AG04450 (cell line): ENCODE data around the gene BEAN1. TPM values are rescaled to one million over a fixed set of nuclear protein-coding genes. Genes with fewer than 3 reads are reported as not detected.

Experiments
- CTCF ChIA-PET: fragments of 300-600, 350-600 bp; formaldehyde crosslinking; extraction: SDS; loops from one replicate; lab custom pipeline; 2022; ENCODE audit warnings: antibody characterized with exemption, inconsistent platforms; lab: Charles Lee
- POLR2A ChIA-PET: fragments of 350-600 bp; formaldehyde crosslinking; extraction: SDS; loops from one replicate; lab custom pipeline; 2021; ENCODE audit warnings: antibody characterized with exemption, inconsistent platforms; lab: Yijun Ruan, JAX
- DNase-seq: peaks from one replicate; pipeline ENCODE4 v3.0.0-alpha.2; 2011; ENCODE audit warnings: low read depth, low spot score
- H3K27ac ChIP-seq: one replicate; pipeline ENCODE4 v1.5.1; 2012; ENCODE audit warnings: low read depth, low read length, control low read depth
- H3K27me3 ChIP-seq: one replicate; pipeline ENCODE4 v1.6.0; 2012; ENCODE audit warnings: low read length; ENCODE audit not compliant: control insufficient read depth, insufficient read depth
- H3K4me3 ChIP-seq: 2 replicates; pipeline ENCODE4 v1.5.1; 2011; ENCODE audit warnings: mild to moderate bottlenecking, low read depth, low read length, control low read depth
- H3K9me3 ChIP-seq: 2 replicates; pipeline ENCODE4 v1.5.1; 2012; ENCODE audit warnings: low read length; ENCODE audit not compliant: control insufficient read depth, insufficient read depth
- polyA minus RNA-seq: library from RNA; depleted of rRNA, polyadenylated mRNA; stranded (reverse); fragments of >200 nt; gene quantifications from 2 replicates; pipeline ENCODE4 v1.2.3, GENCODE V29; 2011; rRNA and poly(A)+ RNA removed
- polyA plus RNA-seq: library from polyadenylated mRNA; depleted of rRNA; stranded (reverse); fragments of >200 nt; gene quantifications from 2 replicates; pipeline ENCODE4 v1.2.3, GENCODE V29; 2011; rRNA removed
- TF ChIP-seq, protein P1 (sequence below): IDR thresholded peaks from 2 replicates; pipeline ENCODE4 v1.5.1; 2011; ENCODE audit warnings: low read depth, low read length, control low read depth, inconsistent platforms

BEAN1 gene
- not detected in 2 replicates for polyA plus RNA-seq
- polyA minus RNA-seq = not detected in 2 replicates

DNA sequence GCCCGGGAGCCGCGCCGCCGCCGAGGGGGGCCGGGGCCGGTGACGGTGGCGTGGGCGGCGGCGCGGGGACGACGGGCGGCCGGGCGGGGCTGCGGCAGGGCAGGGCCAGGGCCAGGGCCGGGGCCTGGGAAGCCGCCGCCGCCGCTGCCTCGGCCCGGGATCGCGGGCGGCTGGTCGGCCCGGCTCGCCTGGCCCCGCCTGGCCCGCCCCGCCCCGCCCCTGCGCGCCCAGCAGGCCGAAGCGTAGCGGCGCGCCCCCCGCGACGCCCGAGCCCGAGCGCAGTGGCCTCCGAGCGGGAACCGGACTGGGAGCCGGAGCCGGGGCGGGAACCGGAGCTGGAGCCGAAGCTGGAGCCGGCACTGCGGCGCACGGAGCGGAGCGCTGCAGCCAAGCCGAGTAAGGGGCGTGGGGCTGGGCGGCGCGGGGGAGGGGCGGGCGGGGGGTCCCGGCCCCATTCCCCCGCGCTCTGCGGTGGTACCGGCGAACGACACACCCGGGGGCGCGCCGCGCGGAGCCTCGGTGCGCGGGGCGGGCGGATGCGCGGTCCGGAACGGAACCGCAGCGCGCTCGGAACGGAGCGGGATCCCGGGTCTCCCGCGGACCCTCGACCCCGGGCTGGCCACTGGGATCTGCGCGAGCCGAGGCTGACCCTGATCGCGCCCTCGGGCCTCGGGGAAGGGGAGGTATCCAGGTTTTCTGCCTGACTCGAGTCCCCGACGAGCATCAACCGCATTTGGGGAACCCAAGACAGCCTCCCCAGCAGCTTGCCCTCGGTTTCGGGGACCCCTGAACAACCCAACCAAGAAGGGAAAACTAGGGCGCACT, at the start of gene BEAN1:
BEAN1 (plus strand) TSS at position 260 of the 825 bp plus-strand sequence. CDS start 10,382 bp downstream, outside the sequence.
- H3K9me3 ChIP-seq = no peaks in the 10 kb centered on the region; the same call in 1 of the 2 replicates
- no peak for DNase-seq
- ChIA-PET CTCF (no interaction called here), POLR2A (no interaction called here)
- TF ChIP-seq, protein P1, sequence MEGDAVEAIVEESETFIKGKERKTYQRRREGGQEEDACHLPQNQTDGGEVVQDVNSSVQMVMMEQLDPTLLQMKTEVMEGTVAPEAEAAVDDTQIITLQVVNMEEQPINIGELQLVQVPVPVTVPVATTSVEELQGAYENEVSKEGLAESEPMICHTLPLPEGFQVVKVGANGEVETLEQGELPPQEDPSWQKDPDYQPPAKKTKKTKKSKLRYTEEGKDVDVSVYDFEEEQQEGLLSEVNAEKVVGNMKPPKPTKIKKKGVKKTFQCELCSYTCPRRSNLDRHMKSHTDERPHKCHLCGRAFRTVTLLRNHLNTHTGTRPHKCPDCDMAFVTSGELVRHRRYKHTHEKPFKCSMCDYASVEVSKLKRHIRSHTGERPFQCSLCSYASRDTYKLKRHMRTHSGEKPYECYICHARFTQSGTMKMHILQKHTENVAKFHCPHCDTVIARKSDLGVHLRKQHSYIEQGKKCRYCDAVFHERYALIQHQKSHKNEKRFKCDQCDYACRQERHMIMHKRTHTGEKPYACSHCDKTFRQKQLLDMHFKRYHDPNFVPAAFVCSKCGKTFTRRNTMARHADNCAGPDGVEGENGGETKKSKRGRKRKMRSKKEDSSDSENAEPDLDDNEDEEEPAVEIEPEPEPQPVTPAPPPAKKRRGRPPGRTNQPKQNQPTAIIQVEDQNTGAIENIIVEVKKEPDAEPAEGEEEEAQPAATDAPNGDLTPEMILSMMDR = no peak
- H3K27me3 ChIP-seq = peaks cover 69% of the 10 kb centered on the region
- peak within 1 kb of the TSS; percentile 46 for H3K4me3 ChIP-seq
- no peak within 1 kb of the TSS for H3K27ac ChIP-seq

DNA sequence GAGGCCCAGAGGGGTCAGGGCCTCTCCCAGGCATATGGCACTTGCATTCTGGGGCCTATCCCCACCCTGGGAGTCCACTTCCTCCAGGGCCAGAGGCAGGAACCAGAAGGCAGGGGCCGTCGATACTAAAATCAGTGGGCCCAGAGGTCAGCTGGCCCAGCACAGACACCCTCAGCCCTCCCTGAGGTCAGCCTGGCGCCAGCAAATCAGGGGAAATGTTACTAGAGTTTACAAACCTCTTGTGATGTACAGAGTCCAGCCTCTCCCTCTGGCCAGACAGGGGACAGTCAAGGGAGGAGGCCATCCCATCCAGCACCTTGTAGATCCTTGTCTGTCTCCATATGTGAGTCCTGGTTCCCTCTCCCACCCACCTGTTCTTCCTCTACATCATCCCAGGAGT, 49.8 kb upstream of the BEAN1 start:
- TF ChIP-seq, protein P1 = no peak
- no peak overlapping the region for H3K4me3 ChIP-seq
- H3K27ac ChIP-seq = no peak overlapping the region
- no peak for DNase-seq
- CTCF ChIA-PET = interaction anchor here (1.8 kb wide), 1 partner anchor 20 kb away, joined by 4 read pairs; no protein-coding TSS in a partner anchor
- no peaks in the 10 kb centered on the region for H3K9me3 ChIP-seq
- peaks cover 13% of the 10 kb centered on the region for H3K27me3 ChIP-seq
- POLR2A ChIA-PET = no interaction called here

- no peak overlapping the region for H3K4me3 ChIP-seq
- ChIA-PET POLR2A (no interaction called here), CTCF (no interaction called here)
- DNase-seq = no peak
- H3K27me3 ChIP-seq = peaks cover 7% of the 10 kb centered on the region
- H3K27ac ChIP-seq = no peak overlapping the region
- TF ChIP-seq, protein P1 = no peak
- H3K9me3 ChIP-seq = no peaks in the 10 kb centered on the region
These were observed 48.1 kb upstream of the BEAN1 start for GRCh38 chr16:66378741-66379570.

DNA sequence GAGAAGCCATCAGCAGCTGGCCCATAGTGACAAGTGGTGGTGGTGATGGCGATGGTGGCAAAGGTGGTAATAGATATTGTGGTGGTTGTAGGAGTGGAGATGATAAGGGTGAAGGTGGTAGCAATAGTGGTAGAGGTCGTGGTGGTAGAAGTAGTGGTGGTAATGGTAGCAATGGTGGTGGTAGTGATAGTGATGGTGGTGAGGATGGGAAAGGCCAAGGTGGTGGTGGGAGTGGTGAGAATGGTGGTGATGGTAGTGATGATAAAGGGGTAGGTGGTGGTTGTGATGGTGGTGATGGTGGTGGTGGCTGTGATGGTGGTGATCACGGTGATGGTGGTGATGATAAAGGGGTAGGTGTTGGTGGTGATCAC, 47.5 kb upstream of the BEAN1 start:
- CTCF ChIA-PET = no interaction called here
- peaks cover 4% of the 10 kb centered on the region for H3K27me3 ChIP-seq
- H3K27ac ChIP-seq = no peak overlapping the region
- no peak overlapping the region for H3K4me3 ChIP-seq
- TF ChIP-seq, protein P1 = no peak
- POLR2A ChIA-PET = no interaction called here
- no peak for DNase-seq
- no peaks in the 10 kb centered on the region for H3K9me3 ChIP-seq

- POLR2A ChIA-PET = no interaction called here
- TF ChIP-seq, protein P1 = no peak
- CTCF ChIA-PET = interaction anchor here (1.2 kb wide), 1 partner anchor 23 kb away, joined by 4 read pairs; no protein-coding TSS in a partner anchor
- Histone ChIP-seq H3K4me3 (no peak overlapping the region), H3K27ac (no peak overlapping the region), H3K27me3 (peaks cover 4% of the 10 kb centered on the region), H3K9me3 (no peaks in the 10 kb centered on the region)
- DNase-seq = no peak
These were observed 46.7 kb upstream of the BEAN1 start for GRCh38 chr16:66380421-66380820.
